Activated T-cell treated with anti-CD3 and anti-CD28 coated beads, Interleukin-2, amount 50 U/mL, for 24 hours (primary cell): Measurements from ENCODE around the gene MYRIP.

ENCODE experiments used
- DNase-seq: peaks from one replicate; pipeline ENCODE4 v3.0.0-alpha.2; 2020
- H3K27ac Mint-ChIP-seq: 2 replicates; pipeline ENCODE4 v1.8.0; 2020; ENCODE audit warnings: mild to moderate bottlenecking, mixed read lengths
- H3K27me3 Mint-ChIP-seq: 2 replicates; pipeline ENCODE4 v1.8.0; 2020; ENCODE audit warnings: mixed read lengths
- H3K36me3 Mint-ChIP-seq: 2 replicates; pipeline ENCODE4 v1.8.0; 2020; ENCODE audit warnings: low read depth, mixed read lengths
- H3K4me1 Mint-ChIP-seq: 2 replicates; pipeline ENCODE4 v1.8.0; 2020; ENCODE audit warnings: low read depth, mixed read lengths
- H3K4me3 Mint-ChIP-seq: 2 replicates; pipeline ENCODE4 v1.8.0; 2020; ENCODE audit warnings: mild to moderate bottlenecking, moderate library complexity, mixed read lengths
- H3K9me3 Mint-ChIP-seq: 2 replicates; pipeline ENCODE4 v1.8.0; 2020; ENCODE audit warnings: mixed read lengths

The MYRIP gene

DNA sequence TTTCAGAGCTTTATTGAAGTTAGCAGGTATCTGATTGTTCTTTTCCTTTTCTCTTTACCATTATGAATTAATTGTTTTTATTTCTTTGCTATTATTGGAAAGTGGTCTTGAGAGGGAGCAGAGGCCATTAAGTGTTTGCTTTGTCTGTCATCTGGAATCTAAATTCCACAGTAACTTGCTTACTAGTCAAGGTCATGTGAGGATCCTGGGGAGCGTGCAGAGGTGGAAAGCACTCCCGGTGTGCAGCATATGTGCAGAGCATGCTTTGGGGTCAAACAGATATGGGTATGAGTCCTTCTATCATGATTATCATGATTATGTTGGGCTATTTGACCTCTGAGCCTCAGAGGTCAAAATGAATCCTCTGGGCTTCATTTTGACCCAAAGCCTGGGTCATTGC is 96.4 kb downstream of the MYRIP start:
- H3K9me3 Mint-ChIP-seq, result no peaks in the 10 kb centered on the region
- H3K4me3 Mint-ChIP-seq, result no peak overlapping the region
- no peaks in the 10 kb centered on the region for H3K27me3 Mint-ChIP-seq
- H3K4me1 Mint-ChIP-seq, result no peaks in the 10 kb centered on the region
- no peaks in the 10 kb centered on the region for H3K36me3 Mint-ChIP-seq
- no peak overlapping the region for H3K27ac Mint-ChIP-seq
- no peak for DNase-seq

GRCh38 chr3:39907981-39908380 is 98.6 kb downstream of the MYRIP start:
- no peak for DNase-seq
- H3K36me3 Mint-ChIP-seq, result no peaks in the 10 kb centered on the region
- no peak overlapping the region for H3K4me3 Mint-ChIP-seq
- H3K4me1 Mint-ChIP-seq, result no peaks in the 10 kb centered on the region
- no peaks in the 10 kb centered on the region for H3K27me3 Mint-ChIP-seq
- H3K9me3 Mint-ChIP-seq, result no peaks in the 10 kb centered on the region
- H3K27ac Mint-ChIP-seq, result no peak overlapping the region

DNA sequence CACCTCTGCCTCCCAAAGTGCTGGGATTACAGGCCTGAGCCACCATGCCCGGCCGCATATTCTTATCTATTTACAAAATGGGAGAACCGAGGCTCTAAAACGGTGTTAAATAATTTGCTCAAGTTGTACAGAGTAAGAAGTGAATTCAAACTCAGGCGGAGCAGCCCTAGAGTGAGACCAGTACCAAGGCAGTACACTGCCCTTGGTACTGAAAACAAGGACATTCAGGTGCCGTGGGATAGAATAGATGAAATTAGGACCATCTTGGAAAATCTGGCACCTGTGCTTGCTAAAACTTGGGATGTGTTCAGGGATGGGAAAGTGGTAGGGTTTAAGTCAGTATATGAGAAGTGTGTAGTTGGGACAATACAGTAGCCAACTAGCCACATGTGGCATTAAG is 100.7 kb downstream of the MYRIP start:
- H3K27me3 Mint-ChIP-seq, result no peaks in the 10 kb centered on the region
- no peaks in the 10 kb centered on the region for H3K4me1 Mint-ChIP-seq
- no peak overlapping the region for H3K4me3 Mint-ChIP-seq
- H3K27ac Mint-ChIP-seq, result no peak overlapping the region
- DNase-seq, result no peak
- H3K36me3 Mint-ChIP-seq, result no peaks in the 10 kb centered on the region
- H3K9me3 Mint-ChIP-seq, result no peaks in the 10 kb centered on the region

DNA sequence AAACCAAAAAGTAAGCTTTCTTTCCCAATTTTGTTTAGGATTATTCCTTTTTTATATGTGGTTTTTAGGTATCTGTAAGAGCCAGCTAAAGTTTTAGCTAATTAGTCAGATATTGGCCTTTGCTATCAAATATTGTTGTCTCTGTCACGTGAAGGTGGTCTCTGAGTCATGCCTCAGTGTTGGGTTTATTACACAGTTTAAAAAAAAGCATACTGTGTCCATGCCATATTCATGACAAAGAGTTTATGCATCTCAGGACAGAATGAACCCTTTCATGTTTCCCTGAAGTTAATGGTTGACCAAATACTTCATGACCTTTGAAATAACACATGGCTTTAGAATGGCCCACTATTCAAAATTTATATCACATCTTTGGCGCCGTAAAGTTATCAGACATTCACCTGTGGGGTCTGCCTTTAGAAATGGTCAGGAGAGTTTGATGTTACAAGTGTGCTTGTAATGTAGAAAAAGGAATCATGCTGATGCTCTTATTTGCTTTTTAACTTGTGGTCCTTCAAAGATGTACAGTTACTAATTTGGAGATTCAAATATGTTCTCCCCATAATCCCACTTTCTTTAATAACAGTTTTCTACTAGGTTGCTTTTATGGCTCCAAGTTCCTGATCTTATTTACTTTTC is 101.5 kb downstream of the MYRIP start:
- no peak for DNase-seq

GRCh38 chr3:39911465-39912309 is 102.3 kb downstream of the MYRIP start:
- Mint-ChIP-seq H3K36me3 (no peaks in the 10 kb centered on the region), H3K4me3 (no peak overlapping the region), H3K4me1 (no peaks in the 10 kb centered on the region), H3K27me3 (no peaks in the 10 kb centered on the region), H3K9me3 (no peaks in the 10 kb centered on the region), H3K27ac (no peak overlapping the region)
- DNase-seq, result no peak

More for the DNA sequence above, 101.5 kb downstream of the MYRIP start:
- Mint-ChIP-seq H3K27ac (no peak overlapping the region), H3K27me3 (no peaks in the 10 kb centered on the region), H3K4me1 (no peaks in the 10 kb centered on the region), H3K36me3 (no peaks in the 10 kb centered on the region), H3K9me3 (no peaks in the 10 kb centered on the region), H3K4me3 (no peak overlapping the region)

- DNase-seq, result no peak
- Mint-ChIP-seq H3K4me1 (no peaks in the 10 kb centered on the region), H3K27ac (no peak overlapping the region), H3K4me3 (no peak overlapping the region), H3K9me3 (no peaks in the 10 kb centered on the region), H3K36me3 (no peaks in the 10 kb centered on the region), H3K27me3 (no peaks in the 10 kb centered on the region)
Observed at GRCh38 chr3:39915027-39915426, 105.6 kb downstream of the MYRIP start.

- Mint-ChIP-seq H3K36me3 (no peaks in the 10 kb centered on the region), H3K4me1 (no peaks in the 10 kb centered on the region), H3K27ac (no peak overlapping the region), H3K4me3 (no peak overlapping the region), H3K27me3 (no peaks in the 10 kb centered on the region), H3K9me3 (no peaks in the 10 kb centered on the region)
- DNase-seq, result no peak
Observed at GRCh38 chr3:39917065-39917773, 107.8 kb downstream of the MYRIP start.

- Mint-ChIP-seq H3K4me3 (no peak overlapping the region), H3K27ac (no peak overlapping the region)
Observed at GRCh38 chr3:39919281-39919680, 109.9 kb downstream of the MYRIP start.

DNA sequence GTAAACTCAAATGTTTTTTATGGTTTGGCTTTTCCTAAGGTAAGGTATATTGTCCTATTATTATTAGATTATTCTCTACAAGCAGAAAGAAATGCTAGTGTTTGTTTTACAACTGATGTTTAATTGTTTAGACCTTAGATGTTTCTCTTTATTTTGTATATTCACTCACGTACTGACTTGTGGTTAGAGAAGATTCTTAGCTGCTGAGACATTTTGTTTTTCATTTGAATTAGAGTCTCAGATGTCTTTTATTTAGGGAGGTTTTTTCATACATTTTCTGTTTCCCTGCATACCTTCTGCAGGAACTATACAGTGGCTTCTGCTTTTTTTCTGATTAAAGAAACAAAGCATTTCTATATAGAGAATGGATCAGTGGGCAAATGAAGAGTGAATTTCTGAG is 110.9 kb downstream of the MYRIP start:
- no peak overlapping the region for H3K4me3 Mint-ChIP-seq
- no peaks in the 10 kb centered on the region for H3K36me3 Mint-ChIP-seq
- H3K9me3 Mint-ChIP-seq, result no peaks in the 10 kb centered on the region
- no peak overlapping the region for H3K27ac Mint-ChIP-seq
- H3K27me3 Mint-ChIP-seq, result no peaks in the 10 kb centered on the region
- H3K4me1 Mint-ChIP-seq, result no peaks in the 10 kb centered on the region
- DNase-seq, result no peak

More at GRCh38 chr3:39919281-39919680, 109.9 kb downstream of the MYRIP start:
- Mint-ChIP-seq H3K4me1 (no peaks in the 10 kb centered on the region), H3K36me3 (no peaks in the 10 kb centered on the region), H3K9me3 (no peaks in the 10 kb centered on the region), H3K27me3 (no peaks in the 10 kb centered on the region)
- DNase-seq, result no peak

- no peak overlapping the region for H3K4me3 Mint-ChIP-seq
- no peaks in the 10 kb centered on the region for H3K4me1 Mint-ChIP-seq
- peaks cover 2% of the 10 kb centered on the region for H3K9me3 Mint-ChIP-seq
- H3K36me3 Mint-ChIP-seq, result no peaks in the 10 kb centered on the region
- H3K27me3 Mint-ChIP-seq, result peaks cover 4% of the 10 kb centered on the region
- no peak overlapping the region for H3K27ac Mint-ChIP-seq
- no peak for DNase-seq
Observed at GRCh38 chr3:39927479-39927878, 118.1 kb downstream of the MYRIP start.

DNA sequence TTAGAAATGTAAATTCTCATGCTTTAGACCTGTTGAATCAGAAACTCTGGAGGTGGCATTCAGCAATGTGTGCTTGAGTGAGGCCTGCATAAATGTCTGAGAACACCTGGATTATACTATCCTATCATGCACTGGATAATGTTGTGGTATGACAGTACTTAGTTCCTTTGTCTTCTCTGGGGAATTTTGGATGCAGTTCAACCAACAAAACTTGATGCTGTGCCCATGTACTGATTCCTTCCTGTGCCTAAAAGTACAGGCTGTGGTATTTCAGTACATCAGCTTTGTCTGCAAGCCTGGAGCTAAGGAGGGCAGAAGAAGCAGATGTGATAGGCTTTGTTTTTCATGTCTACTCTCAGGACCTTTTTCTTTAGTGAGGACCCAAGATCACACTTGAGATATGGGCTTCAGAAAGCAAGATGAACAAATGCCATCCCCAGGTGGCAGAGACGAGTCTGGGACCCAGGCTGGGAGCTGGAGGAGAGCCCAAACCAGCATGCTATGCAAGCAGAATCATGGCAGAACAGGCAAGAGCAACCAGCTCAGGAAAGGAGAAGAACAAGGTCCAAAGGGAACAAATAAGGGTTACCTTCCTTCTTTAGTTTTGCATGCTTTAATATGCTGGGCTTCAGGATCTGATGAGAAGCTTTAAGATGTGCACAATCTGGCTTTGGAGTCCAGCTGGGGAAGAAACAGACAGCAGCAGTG is 124.7 kb downstream of the MYRIP start:
- no peaks in the 10 kb centered on the region for H3K4me1 Mint-ChIP-seq
- no peaks in the 10 kb centered on the region for H3K36me3 Mint-ChIP-seq
- H3K4me3 Mint-ChIP-seq, result no peak overlapping the region
- peaks cover 6% of the 10 kb centered on the region for H3K27me3 Mint-ChIP-seq
- no peak overlapping the region for H3K27ac Mint-ChIP-seq
- DNase-seq, result no peak
- H3K9me3 Mint-ChIP-seq, result no peaks in the 10 kb centered on the region

DNA sequence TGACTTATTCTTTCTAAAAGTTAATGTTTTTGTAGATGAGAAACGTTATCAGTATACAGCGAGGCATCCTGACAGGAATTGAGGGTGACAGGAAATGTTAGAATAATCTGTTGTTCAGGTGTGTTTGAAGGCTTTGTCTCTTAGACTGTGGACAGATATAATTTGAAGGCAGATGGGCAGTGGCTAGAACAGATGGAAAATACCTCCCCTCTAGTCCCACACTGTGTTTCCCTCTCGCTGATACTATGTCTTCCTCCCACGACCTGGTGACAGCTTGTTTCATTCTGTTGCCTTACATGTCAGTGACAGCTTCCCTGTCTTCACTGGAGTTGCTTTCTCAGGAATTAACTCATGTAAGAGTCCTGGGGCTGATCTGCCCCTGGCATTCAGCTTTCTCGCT is 125.3 kb downstream of the MYRIP start:
- Mint-ChIP-seq H3K4me3 (no peak overlapping the region), H3K36me3 (no peaks in the 10 kb centered on the region), H3K4me1 (no peaks in the 10 kb centered on the region), H3K9me3 (no peaks in the 10 kb centered on the region), H3K27ac (no peak overlapping the region), H3K27me3 (peaks cover 6% of the 10 kb centered on the region)
- no peak for DNase-seq

- no peak overlapping the region for H3K4me3 Mint-ChIP-seq
- H3K4me1 Mint-ChIP-seq, result no peaks in the 10 kb centered on the region
- H3K27ac Mint-ChIP-seq, result no peak overlapping the region
Observed at GRCh38 chr3:39935261-39935660, 125.9 kb downstream of the MYRIP start.

DNA sequence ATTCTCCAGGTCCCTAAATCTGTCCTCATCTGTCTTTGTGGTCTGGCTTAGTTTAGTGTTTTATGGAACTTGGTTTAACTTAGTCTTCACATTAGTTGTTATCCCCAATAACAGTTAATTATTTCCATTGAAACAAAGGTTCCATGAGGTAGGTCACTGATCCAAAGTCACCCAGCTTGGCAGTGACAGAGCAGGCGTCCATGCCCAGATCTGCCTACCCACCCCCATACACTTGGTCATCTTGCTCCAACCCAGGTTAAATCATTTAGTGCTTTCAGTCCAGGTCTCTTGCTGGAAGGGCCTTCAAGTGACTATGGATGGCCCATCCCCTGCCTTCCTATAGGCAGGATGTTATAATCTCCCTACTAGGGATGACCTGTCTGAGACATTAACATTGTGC is 127.4 kb downstream of the MYRIP start:
- no peak for DNase-seq
- Mint-ChIP-seq H3K4me3 (no peak overlapping the region), H3K27me3 (peaks cover 6% of the 10 kb centered on the region)

More at GRCh38 chr3:39935261-39935660, 125.9 kb downstream of the MYRIP start:
- no peaks in the 10 kb centered on the region for H3K36me3 Mint-ChIP-seq
- peaks cover 6% of the 10 kb centered on the region for H3K27me3 Mint-ChIP-seq
- no peaks in the 10 kb centered on the region for H3K9me3 Mint-ChIP-seq
- no peak for DNase-seq

More for the DNA sequence above, 127.4 kb downstream of the MYRIP start:
- Mint-ChIP-seq H3K36me3 (no peaks in the 10 kb centered on the region), H3K9me3 (no peaks in the 10 kb centered on the region), H3K27ac (no peak overlapping the region), H3K4me1 (no peaks in the 10 kb centered on the region)
